Choroid plexus epithelial cell (primary cell): ENCODE measurements around the gene PPIL4.
A peak's percentile ranks its signal among the peaks of the same experiment; 100 is the strongest.

Source experiments
- DNase-seq: peaks from one replicate; pipeline ENCODE4 v3.0.0-alpha.2; 2010; ENCODE audit warnings: low read depth
- H3K4me3 ChIP-seq: 2 replicates; pipeline ENCODE4 v1.5.1; 2011; ENCODE audit warnings: low read depth, mild to moderate bottlenecking, control low read depth, low read length, moderate library complexity
- TF ChIP-seq, protein P1 (sequence below): conservative IDR thresholded peaks from 2 replicates; pipeline ENCODE4 v1.5.1; 2011; ENCODE audit warnings: low read depth, mild to moderate bottlenecking, control low read depth, inconsistent platforms, low read length, moderate library complexity

The PPIL4 gene

DNA sequence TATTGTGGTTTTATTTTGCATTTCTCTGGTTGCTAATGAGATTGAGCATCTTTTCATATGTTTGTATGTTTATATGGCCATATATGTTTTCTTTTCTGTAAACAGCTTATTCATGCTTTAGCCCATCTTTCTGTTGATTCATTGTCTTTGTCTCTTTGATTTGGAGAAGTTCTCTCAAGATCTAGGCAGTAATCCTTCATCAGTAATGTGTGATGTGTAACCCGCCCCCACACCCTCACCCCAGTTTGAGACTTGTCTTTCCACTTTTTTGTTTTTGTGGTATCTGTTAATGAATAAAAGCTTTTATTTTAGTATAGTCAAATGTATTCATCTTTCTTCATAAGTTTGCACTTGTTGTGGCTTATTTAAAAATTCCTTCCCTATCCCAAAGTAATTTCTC lies 87.0 kb downstream of the PPIL4 start:
- H3K4me3 ChIP-seq, result no peak overlapping the region
- TF ChIP-seq, protein P1, sequence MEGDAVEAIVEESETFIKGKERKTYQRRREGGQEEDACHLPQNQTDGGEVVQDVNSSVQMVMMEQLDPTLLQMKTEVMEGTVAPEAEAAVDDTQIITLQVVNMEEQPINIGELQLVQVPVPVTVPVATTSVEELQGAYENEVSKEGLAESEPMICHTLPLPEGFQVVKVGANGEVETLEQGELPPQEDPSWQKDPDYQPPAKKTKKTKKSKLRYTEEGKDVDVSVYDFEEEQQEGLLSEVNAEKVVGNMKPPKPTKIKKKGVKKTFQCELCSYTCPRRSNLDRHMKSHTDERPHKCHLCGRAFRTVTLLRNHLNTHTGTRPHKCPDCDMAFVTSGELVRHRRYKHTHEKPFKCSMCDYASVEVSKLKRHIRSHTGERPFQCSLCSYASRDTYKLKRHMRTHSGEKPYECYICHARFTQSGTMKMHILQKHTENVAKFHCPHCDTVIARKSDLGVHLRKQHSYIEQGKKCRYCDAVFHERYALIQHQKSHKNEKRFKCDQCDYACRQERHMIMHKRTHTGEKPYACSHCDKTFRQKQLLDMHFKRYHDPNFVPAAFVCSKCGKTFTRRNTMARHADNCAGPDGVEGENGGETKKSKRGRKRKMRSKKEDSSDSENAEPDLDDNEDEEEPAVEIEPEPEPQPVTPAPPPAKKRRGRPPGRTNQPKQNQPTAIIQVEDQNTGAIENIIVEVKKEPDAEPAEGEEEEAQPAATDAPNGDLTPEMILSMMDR, result no peak
- no peak for DNase-seq

- TF ChIP-seq, protein P1, result no peak
- DNase-seq, result no peak
- H3K4me3 ChIP-seq, result no peak overlapping the region
These were observed 87.6 kb downstream of the PPIL4 start for GRCh38 chr6:149458196-149458595.

DNA sequence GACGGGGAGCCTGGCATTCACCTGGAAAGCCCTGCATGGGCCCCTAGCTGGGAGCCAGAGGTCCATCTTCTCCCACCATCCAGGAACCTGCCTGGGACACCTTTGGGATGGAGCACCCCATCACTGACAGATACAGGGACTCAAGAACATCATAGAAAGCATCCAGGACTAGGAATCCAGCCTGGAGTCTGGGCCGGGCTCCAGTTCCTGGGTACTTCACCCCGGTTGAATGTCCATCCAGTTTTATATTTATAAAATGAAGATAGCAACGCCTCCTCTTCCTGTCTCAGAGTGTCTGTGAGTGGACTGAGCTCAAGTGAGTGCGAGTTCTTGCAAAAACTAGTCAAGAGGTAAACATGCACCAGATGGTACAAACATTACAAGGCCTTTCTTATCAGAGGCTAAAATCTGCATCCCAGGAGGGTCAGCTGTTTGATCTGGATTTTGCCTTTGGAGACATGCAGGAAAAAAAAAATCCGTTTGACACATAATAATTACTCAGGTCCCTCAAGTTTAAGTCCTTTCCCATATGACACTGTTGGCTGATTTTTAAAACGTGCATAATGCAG lies 88.4 kb downstream of the PPIL4 start:
- H3K4me3 ChIP-seq, result no peak overlapping the region
- peak; percentile 64 for DNase-seq
- TF ChIP-seq, protein P1, result no peak

DNA sequence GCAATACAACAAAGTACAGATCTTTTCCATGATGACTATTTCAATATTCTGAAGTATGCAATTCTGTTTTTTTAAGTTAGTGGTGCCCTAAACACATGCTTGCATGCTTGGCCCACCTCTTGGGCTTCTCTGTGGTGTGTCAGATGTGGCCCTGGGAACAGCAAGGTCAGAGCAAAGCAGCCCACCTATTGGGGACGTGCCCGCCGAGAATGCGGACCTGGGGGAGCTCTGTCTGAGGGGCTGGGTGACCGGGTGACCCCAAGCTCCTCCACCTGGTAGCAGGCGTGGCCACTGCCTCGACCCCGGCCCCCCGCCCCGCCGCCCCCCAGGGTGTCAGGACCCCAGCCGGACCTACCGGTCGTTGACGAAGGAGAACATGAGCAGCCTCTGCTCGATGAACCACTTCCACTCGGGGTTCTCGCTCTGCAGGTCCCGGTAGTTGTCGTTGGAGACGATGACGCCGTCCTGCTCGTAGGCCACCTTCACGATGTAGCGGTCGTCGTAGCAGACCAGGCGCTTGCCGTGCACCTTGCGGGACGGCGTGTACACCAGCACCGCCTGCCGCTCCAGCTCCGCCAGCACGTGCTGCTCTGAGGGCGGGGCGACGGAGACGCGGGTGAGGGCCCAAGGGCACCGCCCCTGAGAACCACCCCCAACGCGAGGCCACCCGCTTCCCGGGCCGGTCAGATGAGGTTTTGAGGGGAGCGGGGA lies 89.4 kb downstream of the PPIL4 start:
- no peak for DNase-seq
- TF ChIP-seq, protein P1, result no peak
- H3K4me3 ChIP-seq, result no peak overlapping the region

DNA sequence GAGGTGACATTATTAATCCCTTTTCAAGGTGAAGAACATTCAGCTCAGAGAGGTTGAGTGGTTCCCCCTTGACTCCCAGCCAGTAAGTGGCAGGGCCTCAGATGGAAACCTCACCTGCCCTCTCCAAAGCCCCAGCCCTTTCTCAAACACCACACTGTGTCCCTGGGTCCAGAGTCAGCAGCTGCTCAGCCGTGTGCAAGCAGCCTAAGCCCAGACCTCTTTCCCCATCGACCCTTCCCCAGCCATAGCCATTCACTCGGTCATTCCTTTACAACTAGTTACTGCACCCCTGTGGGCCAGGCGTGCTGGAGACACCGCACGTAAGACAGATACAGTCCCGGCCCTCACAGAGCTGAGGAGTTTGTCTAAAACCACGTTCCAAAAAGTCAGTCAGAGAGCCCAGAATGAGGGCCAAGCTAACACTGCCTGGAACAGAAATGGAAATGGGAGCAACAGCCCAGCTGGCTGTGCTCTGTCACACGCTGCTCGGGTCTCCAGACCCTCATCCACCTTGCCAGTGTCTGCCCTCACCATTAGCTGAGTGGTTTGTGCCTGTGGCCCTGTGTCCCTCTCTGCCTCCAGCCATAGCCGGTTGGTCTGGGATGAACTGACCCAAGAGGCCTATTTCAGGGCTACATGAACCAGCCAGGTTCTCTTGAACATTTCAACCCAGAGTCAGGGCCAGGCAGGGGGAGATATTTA lies 90.7 kb downstream of the PPIL4 start:
- no peak for DNase-seq
- TF ChIP-seq, protein P1, result no peak
- no peak overlapping the region for H3K4me3 ChIP-seq
